GM12878 (cell line): Measurements from ENCODE around the gene C1QTNF8. TPM values are rescaled to one million over a fixed set of nuclear protein-coding genes. Genes with fewer than 3 reads are reported as not detected.

ENCODE experiments used
- ATAC-seq: fragments of 200-7000 bp; cut with Tn5 transposase; 3 replicates; pipeline ENCODE4 v1.9.1; 2020; ENCODE audit warnings: mild to moderate bottlenecking, moderate library complexity
- BruUV-seq: library from RNA; stranded (reverse); fragments of 400-500 nt; replicated peaks from 2 replicates; lab custom pipeline; 2021; lab: Mats Ljungman, UMichigan
- CTCF ChIA-PET: fragments of 300-600 bp; sonication (Branson Sonifier 250); formaldehyde crosslinking; extraction: SDS; loops from one replicate; lab custom pipeline; 2021; ENCODE audit warnings: inconsistent platforms; lab: Yijun Ruan, JAX
- POLR2A ChIA-PET: fragments of 350-600 bp; formaldehyde crosslinking; extraction: SDS; loops from one replicate; lab custom pipeline; 2021; ENCODE audit warnings: inconsistent platforms; lab: Charles Lee
- RAD21 ChIA-PET: fragments of 300-600 bp; sonication (Branson Sonifier 250); formaldehyde crosslinking; loops from one replicate; lab custom pipeline; 2023; ENCODE audit warnings: antibody characterized with exemption; ENCODE audit not compliant: unreplicated experiment; lab: Charles Lee
- SMC1A ChIA-PET: fragments of 300-600 bp; sonication (Branson Sonifier 250); formaldehyde crosslinking; loops from one replicate; lab custom pipeline; 2023; ENCODE audit not compliant: unreplicated experiment, uncharacterized antibody; lab: Charles Lee
- DNase-seq: peaks from one replicate; pipeline ENCODE4 v3.0.0-alpha.2; 2011; ENCODE audit warnings: low read depth, low spot score
- FAIRE-seq: peaks from 3 replicates; lab custom pipeline; 2011; peaks lifted over from hg19 to GRCh38; lab: Jason Lieb, UNC
- H2AFZ ChIP-seq: 2 replicates; pipeline ENCODE4 v1.6.0; 2011; ENCODE audit warnings: low read depth, low read length, control low read depth; ENCODE audit not compliant: control insufficient read depth
- H3K27ac ChIP-seq: 2 replicates; pipeline ENCODE4 v1.5.1; 2011; ENCODE audit warnings: control low read depth; ENCODE audit not compliant: control insufficient read depth, insufficient read depth
- H3K27me3 ChIP-seq, 2 experiments: replicated peaks in 1 of 2; 2 replicates each; pipeline versions ENCODE4 v1.6.0 to v1.6.1; 2011; ENCODE audit warnings: low read length in 1 of 2; ENCODE audit not compliant: control insufficient read depth in 2 of 2, insufficient read depth in 2 of 2
- H3K36me3 ChIP-seq, 2 experiments: 2 replicates each; pipeline ENCODE4 v1.5.1; 2011; ENCODE audit warnings: low read length in 1 of 2; ENCODE audit not compliant: control insufficient read depth in 2 of 2, insufficient read depth in 2 of 2
- H3K4me1 ChIP-seq: 2 replicates; pipeline ENCODE4 v1.6.1; 2011; ENCODE audit warnings: mild to moderate bottlenecking, low read length, moderate library complexity, mixed read lengths; ENCODE audit not compliant: control insufficient read depth, insufficient read depth
- H3K4me2 ChIP-seq: 2 replicates; pipeline ENCODE4 v1.6.0; 2011; ENCODE audit warnings: control low read depth; ENCODE audit not compliant: control insufficient read depth, insufficient read depth
- H3K4me3 ChIP-seq: fragments of 200-600 bp; sonication (generic); 2 replicates; pipeline ENCODE4 v1.5.1; 2016
- H3K79me2 ChIP-seq: 2 replicates; pipeline ENCODE4 v1.6.0; 2011; ENCODE audit warnings: low read length; ENCODE audit not compliant: control insufficient read depth, insufficient read depth
- H3K9ac ChIP-seq: 2 replicates; pipeline ENCODE4 v1.8.0; 2011; ENCODE audit warnings: low read length, control low read depth, mixed read lengths; ENCODE audit not compliant: control insufficient read depth, insufficient read depth
- H3K9me3 ChIP-seq: replicated peaks from 3 replicates; pipeline ENCODE4 v1.5.1; 2011; ENCODE audit warnings: mild to moderate bottlenecking, low read length; ENCODE audit not compliant: control insufficient read depth, insufficient read depth
- H4K20me1 ChIP-seq: 2 replicates; pipeline ENCODE4 v1.6.0; 2011; ENCODE audit not compliant: control insufficient read depth, insufficient read depth
- CTCF ChIP-seq, 3 experiments: IDR thresholded peaks in 2 of 3; conservative IDR thresholded peaks in 1 of 3; 2 replicates each; pipeline ENCODE4 v1.5.1; 2011; ENCODE audit warnings: low read depth in 3 of 3, low read length in 3 of 3, mild to moderate bottlenecking in 3 of 3, control low read depth in 2 of 3, moderate library complexity in 2 of 3, inconsistent platforms in 1 of 3, mixed read lengths in 1 of 3; ENCODE audit not compliant: control insufficient read depth in 2 of 3, insufficient read depth in 1 of 3; ENCODE audit errors: extremely low read depth in 1 of 3
- E4F1 ChIP-seq: fragments of 450-650 bp; IDR thresholded peaks from 2 replicates; pipeline ENCODE4 v1.6.1; 2018; ENCODE audit warnings: borderline replicate concordance, mild to moderate bottlenecking; ENCODE audit not compliant: partially characterized antibody
- ESRRA ChIP-seq: IDR thresholded peaks from 2 replicates; pipeline ENCODE4 v1.6.1; 2012; ENCODE audit warnings: mild to moderate bottlenecking, low read length, improper control_type of control experiment
- FOXK2 ChIP-seq: fragments of 450-650 bp; IDR thresholded peaks from 2 replicates; pipeline ENCODE4 v1.6.1; 2017; ENCODE audit warnings: mild to moderate bottlenecking, moderate library complexity
- FOXM1 ChIP-seq: IDR thresholded peaks from 2 replicates; pipeline ENCODE4 v1.6.1; 2012; ENCODE audit warnings: low read depth, mild to moderate bottlenecking, inconsistent platforms, low read length, moderate library complexity
- GATAD2B ChIP-seq: fragments of 450-650 bp; conservative IDR thresholded peaks from 2 replicates; pipeline ENCODE4 v1.6.1; 2017; ENCODE audit warnings: low read depth, mild to moderate bottlenecking, moderate library complexity
- HCFC1 ChIP-seq: fragments of 150-350 bp; IDR thresholded peaks from 2 replicates; pipeline ENCODE4 v1.6.1; 2014; ENCODE audit warnings: low read length
- MXI1 ChIP-seq: fragments of 150-350 bp; IDR thresholded peaks from 2 replicates; pipeline ENCODE4 v1.6.1; 2011; ENCODE audit warnings: low read depth, mild to moderate bottlenecking, inconsistent platforms, low read length, improper control_type of control experiment
- NFIC ChIP-seq: IDR thresholded peaks from 2 replicates; pipeline ENCODE4 v1.6.1; 2012; ENCODE audit warnings: low read depth, mild to moderate bottlenecking, inconsistent platforms, low read length, moderate library complexity
- RAD51 ChIP-seq: fragments of 450-650 bp; IDR thresholded peaks from 2 replicates; pipeline ENCODE4 v1.6.1; 2016; ENCODE audit warnings: moderate library complexity, mild to moderate bottlenecking, inconsistent platforms
- SMAD1 ChIP-seq: fragments of 450-650 bp; IDR thresholded peaks from 2 replicates; pipeline ENCODE4 v1.6.1; 2018; ENCODE audit warnings: mild to moderate bottlenecking, low read depth; ENCODE audit not compliant: partially characterized antibody
- SREBF2 ChIP-seq: IDR thresholded peaks from 2 replicates; pipeline ENCODE4 v1.6.1; 2012; ENCODE audit warnings: mild to moderate bottlenecking, low read length
- TAF1 ChIP-seq: IDR thresholded peaks from 2 replicates; pipeline ENCODE4 v1.6.1; 2011; ENCODE audit warnings: mild to moderate bottlenecking, low read depth, low read length, borderline replicate concordance
- ZNF687 ChIP-seq: fragments of 450-650 bp; IDR thresholded peaks from 2 replicates; pipeline ENCODE4 v1.6.1; 2017; ENCODE audit warnings: mild to moderate bottlenecking, moderate library complexity
- WGBS: methylation state at CpG from one replicate; pipeline ENCODE4 v1.1.6; 2016; ENCODE audit warnings: low lambda C conversion rate; ENCODE audit not compliant: insufficient replicate concordance, insufficient coverage; ENCODE audit errors: missing lambda C conversion rate; 5-methylcytosine and 5-hydroxymethylcytosine counted together
- in situ Hi-C: fragments of 300-500 bp; cut with MboI; formaldehyde crosslinking; loops from 9 replicates; pipeline ENCODE4 v1.14.3; 2018; ENCODE audit warnings: mixed read lengths
- intact Hi-C: fragments of 100-400 bp; cut with micrococcal nuclease; formaldehyde crosslinking; loops from one replicate; pipeline ENCODE4 v1.14.2; 2022; ENCODE audit not compliant: unreplicated experiment
- polyA plus RNA-seq, 11 experiments: library from polyadenylated mRNA; depleted of rRNA in 4 of 11; unstranded in 6 of 11; stranded (reverse) in 5 of 11; fragments of >200 nt; fragmentation: Nextera tagmentation in 4 of 11; fragmentation: Illumina TruSeq in 1 of 11; extraction: Ambion mirVana in 4 of 11; extraction: Trizol in 1 of 11; gene quantifications; 1 replicate in 1 of 11; 2 replicates in 10 of 11; pipeline versions ENCODE4 v1.2.1 to v1.2.3, GENCODE V29; 2011 to 2016; ENCODE audit warnings: inconsistent platforms in 2 of 11, missing spikeins in 2 of 11, low read depth in 1 of 11
- total RNA-seq, 4 experiments: library from RNA; depleted of rRNA in 3 of 4; stranded (reverse); fragments of >200 nt in 3 of 4; fragmentation: Illumina TruSeq in 1 of 4; extraction: Trizol in 1 of 4; gene quantifications; 2 replicates each; pipeline versions ENCODE4 v1.2.1 to v1.2.3, GENCODE V29; 2013 to 2021
- TF ChIP-seq, protein P1 (sequence below): IDR thresholded peaks from 2 replicates; pipeline ENCODE4 v1.6.1; 2012; ENCODE audit warnings: low read length, inconsistent platforms

C1QTNF8 gene
- total and polyA plus RNA-seq, 10 of the 15 experiments (the other 5 are each of a cell fraction or from before 2014, with no cell fraction given) = not detected

GRCh38 chr16:1142911-1143310 lies 46.9 kb upstream of the C1QTNF8 start (continued):
- TF ChIP-seq E4F1 = no peak
- TF ChIP-seq ESRRA = no peak

DNA sequence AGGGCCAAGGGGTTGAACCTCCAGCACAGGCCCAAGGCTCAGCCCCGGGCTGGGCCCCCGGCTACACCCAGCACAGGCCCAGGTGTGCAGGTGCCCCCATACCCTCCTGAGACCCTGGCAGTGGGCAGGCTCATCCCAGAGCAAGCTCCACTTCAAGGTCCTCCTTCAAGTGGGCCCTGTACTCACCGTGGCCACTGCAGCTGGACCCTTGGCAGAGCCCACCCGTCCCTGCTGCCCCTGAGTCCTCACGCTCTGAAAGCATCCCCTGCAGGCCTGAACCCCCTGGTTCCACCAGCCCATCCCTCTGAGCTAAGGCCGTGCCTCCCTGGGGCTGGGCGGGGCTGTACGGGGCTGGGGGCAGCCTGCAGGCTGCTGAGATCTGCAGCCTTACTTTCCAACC lies 45.7 kb upstream of the C1QTNF8 start:
- DNase-seq (no peak), ATAC-seq (no peak), FAIRE-seq (no peak)
- in situ Hi-C loops (no loop called here), intact Hi-C loops (no loop called here)
- Histone ChIP-seq H3K4me2 (no peak overlapping the region), H3K9me3 (no peaks in the 10 kb centered on the region), H3K9ac (no peak overlapping the region), H3K27ac (no peak overlapping the region), H4K20me1 (no peaks in the 10 kb centered on the region), H3K27me3 (no peaks in the 10 kb centered on the region), H3K4me3 (no peak overlapping the region), H3K79me2 (no peaks in the 10 kb centered on the region), H3K36me3 (no peaks in the 10 kb centered on the region), H3K4me1 (no peaks in the 10 kb centered on the region), H2AFZ (no peak overlapping the region)
- no TSS peak for BruUV-seq
- SMC1A ChIA-PET = no interaction called here
- CTCF ChIA-PET = no interaction called here
- 26% methylated on average over 8 of the region's 8 CpGs for WGBS
- TF ChIP-seq GATAD2B (no peak), MXI1 (no peak), HCFC1 (no peak), TAF1 (no peak), SMAD1 (no peak), SREBF2 (no peak), NFIC (no peak), ZNF687 (no peak), RAD51 (no peak), FOXM1 (no peak), FOXK2 (no peak), CTCF (IDR thresholded peaks at IDR 0.05 in 2 of 3, conservative IDR thresholded peaks at IDR 0.05 in 1 of 3; ENCODE audit: control insufficient read depth in 2 of 3, extremely low read depth in 1 of 3, insufficient read depth in 1 of 3, low read depth in 3 of 3, low read length in 3 of 3) (no peak)
- TF ChIP-seq, protein P1, sequence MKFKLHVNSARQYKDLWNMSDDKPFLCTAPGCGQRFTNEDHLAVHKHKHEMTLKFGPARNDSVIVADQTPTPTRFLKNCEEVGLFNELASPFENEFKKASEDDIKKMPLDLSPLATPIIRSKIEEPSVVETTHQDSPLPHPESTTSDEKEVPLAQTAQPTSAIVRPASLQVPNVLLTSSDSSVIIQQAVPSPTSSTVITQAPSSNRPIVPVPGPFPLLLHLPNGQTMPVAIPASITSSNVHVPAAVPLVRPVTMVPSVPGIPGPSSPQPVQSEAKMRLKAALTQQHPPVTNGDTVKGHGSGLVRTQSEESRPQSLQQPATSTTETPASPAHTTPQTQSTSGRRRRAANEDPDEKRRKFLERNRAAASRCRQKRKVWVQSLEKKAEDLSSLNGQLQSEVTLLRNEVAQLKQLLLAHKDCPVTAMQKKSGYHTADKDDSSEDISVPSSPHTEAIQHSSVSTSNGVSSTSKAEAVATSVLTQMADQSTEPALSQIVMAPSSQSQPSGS = no peak
- POLR2A ChIA-PET = no interaction called here
- RAD21 ChIA-PET = no interaction called here
